Urinary bladder (tissue), 4 donors: ENCODE results near the gene HDAC7. TPM values are rescaled to one million over a fixed set of nuclear protein-coding genes. Genes with fewer than 3 reads are reported as not detected.

Experiments
- DNase-seq: peaks from one replicate; pipeline ENCODE4 v3.0.0-alpha.2; 2015; ENCODE audit errors: extremely low spot score
- H3K27ac ChIP-seq: one replicate; pipeline ENCODE4 v1.5.1; 2013; ENCODE audit warnings: low read depth, mild to moderate bottlenecking, moderate library complexity
- H3K36me3 ChIP-seq: one replicate; pipeline ENCODE4 v1.6.1; 2013; ENCODE audit warnings: mild to moderate bottlenecking, moderate library complexity; ENCODE audit not compliant: insufficient read depth
- H3K4me1 ChIP-seq: one replicate; pipeline ENCODE4 v1.6.1; 2013; ENCODE audit warnings: mild to moderate bottlenecking, moderate library complexity; ENCODE audit not compliant: insufficient read depth
- H3K4me3 ChIP-seq: one replicate; pipeline ENCODE4 v1.5.1; 2013; ENCODE audit warnings: low read depth, low read length
- WGBS: extraction: QIAGEN DNeasy Blood & Tissue Kit; methylation state at CpG from one replicate; pipeline ENCODE4 v1.1.7; 2013; 5-methylcytosine and 5-hydroxymethylcytosine counted together
- polyA plus RNA-seq: library from polyadenylated mRNA; stranded (reverse); fragments of 200-250 nt; gene quantifications from one replicate; pipeline ENCODE4 v1.2.3, GENCODE V29; 2013
- total RNA-seq: library from RNA; depleted of rRNA; stranded (reverse); fragments of >200 nt; gene quantifications from one replicate; pipeline ENCODE4 v1.2.3, GENCODE V29; 2014
- donor health status: healthy with polysubstance abuse.
- donor health status: healthy.

The HDAC7 gene
- total and polyA plus RNA-seq, 2 donors = 26.8 to 92.4 TPM

- 78% methylated on average over 10 of the region's 10 CpGs for WGBS
- Histone ChIP-seq H3K4me3 (no peak overlapping the region), H3K4me1 (no peaks in the 10 kb centered on the region), H3K36me3 (peaks cover 3% of the 10 kb centered on the region), H3K27ac (no peak overlapping the region)
- no peak for DNase-seq
Observed at GRCh38 chr12:47797441-47797840, 22.3 kb downstream of the HDAC7 start.

- 94% methylated on average over 22 of the region's 22 CpGs for WGBS
- Histone ChIP-seq H3K4me3 (no peak overlapping the region), H3K27ac (no peak overlapping the region), H3K4me1 (no peaks in the 10 kb centered on the region), H3K36me3 (peaks cover 3% of the 10 kb centered on the region)
- DNase-seq = no peak
Observed at GRCh38 chr12:47795814-47796411, 23.8 kb downstream of the HDAC7 start.

GRCh38 chr12:47795121-47795813 lies 24.4 kb downstream of the HDAC7 start:
- DNase-seq = no peak
- no peak overlapping the region for H3K4me3 ChIP-seq
- no peak overlapping the region for H3K27ac ChIP-seq
- no peaks in the 10 kb centered on the region for H3K4me1 ChIP-seq
- H3K36me3 ChIP-seq = peaks cover 3% of the 10 kb centered on the region
- WGBS = 93% methylated on average over 21 of the region's 21 CpGs

- WGBS = 94% methylated on average over 9 of the region's 9 CpGs
- H3K27ac ChIP-seq = no peak overlapping the region
- H3K4me1 ChIP-seq = no peaks in the 10 kb centered on the region
- no peak for DNase-seq
- no peak overlapping the region for H3K4me3 ChIP-seq
- H3K36me3 ChIP-seq = peaks cover 3% of the 10 kb centered on the region
Observed at GRCh38 chr12:47794679-47795078, 25.0 kb downstream of the HDAC7 start.

GRCh38 chr12:47793015-47793681 lies 26.6 kb downstream of the HDAC7 start:
- Histone ChIP-seq H3K27ac (no peak overlapping the region), H3K4me1 (no peaks in the 10 kb centered on the region), H3K36me3 (peaks cover 3% of the 10 kb centered on the region), H3K4me3 (no peak overlapping the region)
- no peak for DNase-seq
- 89% methylated on average over 15 of the region's 15 CpGs for WGBS

- DNase-seq = no peak
- Histone ChIP-seq H3K27ac (no peak overlapping the region), H3K36me3 (peaks cover 2% of the 10 kb centered on the region), H3K4me3 (no peak overlapping the region), H3K4me1 (no peaks in the 10 kb centered on the region)
- WGBS = 93% methylated on average over 16 of the region's 16 CpGs
Observed at GRCh38 chr12:47791874-47792273, 27.8 kb downstream of the HDAC7 start.

- H3K36me3 ChIP-seq = peaks cover 2% of the 10 kb centered on the region
- no peak overlapping the region for H3K4me3 ChIP-seq
- no peaks in the 10 kb centered on the region for H3K4me1 ChIP-seq
- H3K27ac ChIP-seq = no peak overlapping the region
- DNase-seq = no peak
- WGBS = 92% methylated on average over 14 of the region's 14 CpGs
Observed at GRCh38 chr12:47791351-47791746, 28.4 kb downstream of the HDAC7 start.

- Histone ChIP-seq H3K27ac (no peak overlapping the region), H3K4me3 (no peak overlapping the region), H3K36me3 (peaks cover 2% of the 10 kb centered on the region), H3K4me1 (no peaks in the 10 kb centered on the region)
- WGBS = 94% methylated on average over 20 of the region's 20 CpGs
- DNase-seq = no peak
Observed at GRCh38 chr12:47790676-47791350, 28.9 kb downstream of the HDAC7 start.

GRCh38 chr12:47789712-47790489 lies 29.8 kb downstream of the HDAC7 start:
- Histone ChIP-seq H3K4me3 (no peak overlapping the region), H3K36me3 (peaks cover 7% of the 10 kb centered on the region), H3K27ac (no peak overlapping the region), H3K4me1 (no peaks in the 10 kb centered on the region)
- 87% methylated on average over 22 of the region's 22 CpGs for WGBS
- DNase-seq = no peak

GRCh38 chr12:47789141-47789540 lies 30.6 kb downstream of the HDAC7 start:
- 91% methylated on average over 5 of the region's 5 CpGs for WGBS

GRCh38 chr12:47787596-47788319 lies 31.9 kb downstream of the HDAC7 start:
- Histone ChIP-seq H3K36me3 (peaks cover 15% of the 10 kb centered on the region), H3K27ac (no peak overlapping the region), H3K4me3 (no peak overlapping the region), H3K4me1 (no peaks in the 10 kb centered on the region)
- WGBS = 80% methylated on average over 14 of the region's 14 CpGs
- DNase-seq = no peak

More at GRCh38 chr12:47789141-47789540, 30.6 kb downstream of the HDAC7 start:
- H3K4me1 ChIP-seq = no peaks in the 10 kb centered on the region
- H3K4me3 ChIP-seq = no peak overlapping the region
- no peak for DNase-seq
- H3K36me3 ChIP-seq = peaks cover 12% of the 10 kb centered on the region
- no peak overlapping the region for H3K27ac ChIP-seq

- Histone ChIP-seq H3K36me3 (peaks cover 15% of the 10 kb centered on the region), H3K4me1 (no peaks in the 10 kb centered on the region), H3K4me3 (no peak overlapping the region), H3K27ac (no peak overlapping the region)
- WGBS = 93% methylated on average over 10 of the region's 10 CpGs
- no peak for DNase-seq
Observed at GRCh38 chr12:47786662-47787280, 32.9 kb downstream of the HDAC7 start.
